Sigmoid colon (tissue), 3 donors: ENCODE measurements around the gene SLC1A2.

Experiments used
- POLR2A ChIP-seq, 2 donors: fragments of 450-650 bp; IDR thresholded peaks; one replicate each; pipeline ENCODE4 v1.6.1; 2016; ENCODE audit warnings: antibody characterized with exemption in 2 of 2, mild to moderate bottlenecking in 2 of 2, moderate library complexity in 2 of 2
- TF ChIP-seq, protein P1 (sequence below), 4 experiments: fragments of 450-650 bp in 3 of 4; fragments of 200-600 bp in 1 of 4; IDR thresholded peaks; one replicate each; pipeline ENCODE4 v1.5.1; 2016 to 2019; ENCODE audit warnings: antibody characterized with exemption in 4 of 4, mild to moderate bottlenecking in 3 of 4, moderate library complexity in 2 of 4

DNA sequence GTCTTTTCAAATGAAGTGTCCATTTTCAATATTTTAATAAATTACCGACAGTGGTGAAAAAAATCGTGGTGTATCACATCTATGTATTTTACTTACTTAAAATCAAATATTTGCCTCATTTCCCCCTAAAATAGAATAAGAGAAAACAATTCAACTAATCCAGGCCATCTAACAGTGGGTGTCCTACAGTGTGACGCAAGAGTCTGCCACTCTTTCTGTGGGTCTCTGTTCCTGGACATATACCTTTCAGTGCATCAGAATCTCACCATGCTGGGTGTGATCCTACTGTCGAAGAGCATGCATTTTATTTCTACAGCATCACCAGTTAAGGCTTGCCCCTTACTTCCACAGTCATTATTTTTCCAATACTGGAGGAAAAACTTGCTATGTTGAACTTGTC lies 169.2 kb downstream of the SLC1A2 start:
- TF ChIP-seq, protein P1, sequence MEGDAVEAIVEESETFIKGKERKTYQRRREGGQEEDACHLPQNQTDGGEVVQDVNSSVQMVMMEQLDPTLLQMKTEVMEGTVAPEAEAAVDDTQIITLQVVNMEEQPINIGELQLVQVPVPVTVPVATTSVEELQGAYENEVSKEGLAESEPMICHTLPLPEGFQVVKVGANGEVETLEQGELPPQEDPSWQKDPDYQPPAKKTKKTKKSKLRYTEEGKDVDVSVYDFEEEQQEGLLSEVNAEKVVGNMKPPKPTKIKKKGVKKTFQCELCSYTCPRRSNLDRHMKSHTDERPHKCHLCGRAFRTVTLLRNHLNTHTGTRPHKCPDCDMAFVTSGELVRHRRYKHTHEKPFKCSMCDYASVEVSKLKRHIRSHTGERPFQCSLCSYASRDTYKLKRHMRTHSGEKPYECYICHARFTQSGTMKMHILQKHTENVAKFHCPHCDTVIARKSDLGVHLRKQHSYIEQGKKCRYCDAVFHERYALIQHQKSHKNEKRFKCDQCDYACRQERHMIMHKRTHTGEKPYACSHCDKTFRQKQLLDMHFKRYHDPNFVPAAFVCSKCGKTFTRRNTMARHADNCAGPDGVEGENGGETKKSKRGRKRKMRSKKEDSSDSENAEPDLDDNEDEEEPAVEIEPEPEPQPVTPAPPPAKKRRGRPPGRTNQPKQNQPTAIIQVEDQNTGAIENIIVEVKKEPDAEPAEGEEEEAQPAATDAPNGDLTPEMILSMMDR (IDR thresholded peaks at IDR 0.05), result no peak
- no peak for TF ChIP-seq POLR2A (IDR thresholded peaks at IDR 0.05)
